Loucy (cell line): Measurements from ENCODE around the gene LPP.

ENCODE experiments used
- CTCF ChIP-seq: fragments of 200-600 bp; sonication (generic); conservative IDR thresholded peaks from 2 replicates; pipeline ENCODE4 v1.5.1; 2014; ENCODE audit warnings: mild to moderate bottlenecking, antibody characterized with exemption, low read length
- EZH2phosphoT487 ChIP-seq: fragments of 200-600 bp; IDR thresholded peaks from 2 replicates; pipeline ENCODE4 v1.6.1; 2018; ENCODE audit warnings: antibody characterized with exemption, mild to moderate bottlenecking, moderate library complexity, borderline replicate concordance

DNA sequence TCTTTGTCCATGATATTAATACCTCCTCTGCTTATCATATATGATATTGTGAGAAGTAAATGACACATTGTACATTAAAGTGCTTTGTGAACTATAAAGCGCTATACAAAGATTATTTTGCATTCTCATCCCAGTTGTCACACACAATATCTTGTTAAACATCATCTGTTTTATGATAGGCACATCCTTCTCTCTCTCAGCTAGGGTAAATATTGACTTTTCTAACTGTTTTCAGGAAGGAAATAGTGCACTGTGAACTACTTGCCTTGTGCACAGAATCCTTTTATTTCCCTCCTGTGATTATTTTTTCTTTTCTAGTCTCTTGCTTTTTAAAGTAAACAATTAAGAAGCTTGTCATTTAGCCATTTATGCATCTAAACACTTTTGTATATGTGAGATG is 388.2 kb downstream of the LPP start:
- TF ChIP-seq CTCF (no peak), EZH2phosphoT487 (no peak)
